Right atrium auricular region (tissue), 2 donors: ENCODE measurements around the gene ETV6. TPM values are rescaled to one million over a fixed set of nuclear protein-coding genes. Genes with fewer than 3 reads are reported as not detected.
"Not testable (repeated sequence)": the region's sequence is repeated elsewhere in the genome, so short reads cannot be mapped to it uniquely, and the experiment has no call there.

Experiments
- DNase-seq: peaks from one replicate; pipeline ENCODE4 v3.0.0-alpha.2; 2019; ENCODE audit warnings: low spot score
- H3K27ac ChIP-seq, 2 donors: fragments of 200-600 bp; sonication (generic); 1 replicate in 1 of 2; 2 replicates in 1 of 2; pipeline ENCODE4 v1.5.1; 2016 to 2019
- H3K27me3 ChIP-seq, 2 donors: fragments of 200-600 bp; sonication (generic); one replicate each; pipeline versions ENCODE4 v1.5.1 to v1.6.0; 2017 to 2019
- H3K36me3 ChIP-seq: fragments of 200-600 bp; sonication (generic); one replicate; pipeline ENCODE4 v1.5.1; 2016
- H3K4me1 ChIP-seq, 2 donors: fragments of 200-600 bp; sonication (generic); one replicate each; pipeline versions ENCODE4 v1.5.1 to v1.6.0; 2017 to 2019
- H3K4me3 ChIP-seq, 2 donors: fragments of 200-600 bp; sonication (generic); 1 replicate in 1 of 2; 2 replicates in 1 of 2; pipeline ENCODE4 v1.5.1; 2017 to 2019; ENCODE audit warnings: mild to moderate bottlenecking in 1 of 2, moderate library complexity in 1 of 2
- H3K9me3 ChIP-seq, 2 donors: fragments of 200-600 bp; sonication (generic); one replicate each; pipeline ENCODE4 v1.5.1; 2019
- CTCF ChIP-seq, 2 donors: fragments of 200-600 bp; sonication (generic); IDR thresholded peaks; one replicate each; pipeline ENCODE4 v1.5.1; 2019; ENCODE audit warnings: antibody characterized with exemption in 2 of 2
- total RNA-seq, 2 donors: library from RNA; depleted of rRNA; stranded (reverse); fragments of >200 nt; gene quantifications; one replicate each; pipeline ENCODE4 v1.1.0, GENCODE V29; 2016

The ETV6 gene
- total RNA-seq, 2 donors from 2014 or later: 6.7 TPM

GRCh38 chr12:11628353-11628752 lies 21.1 kb upstream of the ETV6 start:
- no peak for DNase-seq
- no peaks in the 10 kb centered on the region for H3K9me3 ChIP-seq
- H3K4me1 ChIP-seq: no peaks in the 10 kb centered on the region
- no peak for TF ChIP-seq CTCF (IDR thresholded peaks at IDR 0.05)
- H3K27ac ChIP-seq: no peak overlapping the region
- H3K36me3 ChIP-seq: no peaks in the 10 kb centered on the region
- no peak overlapping the region for H3K4me3 ChIP-seq
- no peaks in the 10 kb centered on the region for H3K27me3 ChIP-seq

- Histone ChIP-seq H3K36me3 (no peaks in the 10 kb centered on the region), H3K9me3 (no peaks in the 10 kb centered on the region), H3K27me3 (no peaks in the 10 kb centered on the region), H3K4me1 (no peaks in the 10 kb centered on the region), H3K27ac (no peak overlapping the region), H3K4me3 (no peak overlapping the region)
- no peak for TF ChIP-seq CTCF (IDR thresholded peaks at IDR 0.05)
- DNase-seq: no peak
Measured at GRCh38 chr12:11630046-11630706, 19.3 kb upstream of the ETV6 start.

GRCh38 chr12:11631288-11631687 lies 18.2 kb upstream of the ETV6 start:
- H3K27ac ChIP-seq: no peak overlapping the region
- TF ChIP-seq CTCF (IDR thresholded peaks at IDR 0.05): no peak

GRCh38 chr12:11631881-11632280 lies 17.6 kb upstream of the ETV6 start:
- H3K27me3 ChIP-seq, H3K9me3 ChIP-seq, H3K4me3 ChIP-seq: not testable (repeated sequence)

More at GRCh38 chr12:11631288-11631687, 18.2 kb upstream of the ETV6 start:
- H3K9me3 ChIP-seq: peaks cover 0 to 6% of the 10 kb centered on the region in 2 donors
- H3K27me3 ChIP-seq: no peaks in the 10 kb centered on the region
- no peaks in the 10 kb centered on the region for H3K36me3 ChIP-seq
- no peak for DNase-seq
- no peaks in the 10 kb centered on the region for H3K4me1 ChIP-seq
- no peak overlapping the region for H3K4me3 ChIP-seq

GRCh38 chr12:11633968-11634367 lies 15.5 kb upstream of the ETV6 start:
- Histone ChIP-seq H3K4me1 (no peaks in the 10 kb centered on the region), H3K4me3 (no peak overlapping the region), H3K36me3 (no peaks in the 10 kb centered on the region), H3K27me3 (no peaks in the 10 kb centered on the region), H3K9me3 (peaks cover 0 to 7% of the 10 kb centered on the region in 2 donors), H3K27ac (no peak overlapping the region)
- DNase-seq: no peak
- no peak for TF ChIP-seq CTCF (IDR thresholded peaks at IDR 0.05)

More at GRCh38 chr12:11631881-11632280, 17.6 kb upstream of the ETV6 start:
- not testable (repeated sequence) for H3K36me3 ChIP-seq, DNase-seq, H3K4me1 ChIP-seq, H3K27ac ChIP-seq

- TF ChIP-seq CTCF (IDR thresholded peaks at IDR 0.05): no peak
- Histone ChIP-seq H3K4me3 (no peak overlapping the region), H3K27ac (no peak overlapping the region), H3K4me1 (no peaks in the 10 kb centered on the region), H3K9me3 (peaks cover 0 to 7% of the 10 kb centered on the region in 2 donors), H3K27me3 (no peaks in the 10 kb centered on the region), H3K36me3 (no peaks in the 10 kb centered on the region)
- DNase-seq: no peak
Measured at GRCh38 chr12:11635341-11635740, 14.1 kb upstream of the ETV6 start.
